HEK293T (cell line): Measurements from ENCODE around the gene WDR44.

Source experiments
- ARNT ChIP-seq: fragments of 450-650 bp; IDR thresholded peaks from 2 replicates; pipeline ENCODE4 v1.6.1; 2017; ENCODE audit warnings: mild to moderate bottlenecking
- BHLHE40 ChIP-seq: fragments of 450-650 bp; IDR thresholded peaks from 2 replicates; pipeline ENCODE4 v1.6.1; 2016; ENCODE audit warnings: mild to moderate bottlenecking, moderate library complexity, borderline replicate concordance
- FOXK2 ChIP-seq: fragments of 450-650 bp; IDR thresholded peaks from 2 replicates; pipeline ENCODE4 v1.6.1; 2016; ENCODE audit warnings: mild to moderate bottlenecking
- HDGF ChIP-seq: fragments of 450-650 bp; IDR thresholded peaks from 2 replicates; pipeline ENCODE4 v1.6.1; 2017; ENCODE audit warnings: antibody characterized with exemption, borderline replicate concordance

DNA sequence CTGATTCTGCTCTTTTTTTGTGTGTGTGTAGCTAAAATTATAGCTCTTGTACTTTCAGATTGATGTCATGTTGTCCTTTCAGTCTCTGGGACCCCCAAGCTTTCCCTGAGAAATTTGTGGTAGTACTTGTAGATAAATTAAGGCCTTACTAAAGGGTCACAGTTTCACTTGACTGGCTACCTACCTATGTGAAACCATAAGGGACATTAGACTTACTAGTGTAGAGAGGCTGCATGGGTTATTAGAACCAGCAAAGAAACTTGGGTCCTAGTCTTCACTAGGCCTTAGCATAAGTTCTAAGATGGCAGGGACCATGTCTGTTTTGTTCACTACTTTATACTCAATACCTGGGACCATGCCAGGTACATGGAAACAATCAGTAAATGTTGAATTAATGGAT, 21.4 kb downstream of the WDR44 start:
- TF ChIP-seq ARNT, result no peak
- TF ChIP-seq BHLHE40, result no peak
- TF ChIP-seq FOXK2, result no peak
- no peak for TF ChIP-seq HDGF
